HG03139 (cell line): ENCODE measurements around the gene POP5.
"Not testable (repeated sequence)": the region's sequence is repeated elsewhere in the genome, so short reads cannot be mapped to it uniquely, and the experiment has no call there.

Experiments
- ATAC-seq: cut with Tn5 transposase; IDR thresholded peaks from one replicate; pipeline ENCODE4 v1.9.1; 2021; ENCODE audit not compliant: unreplicated experiment

Gene POP5

GRCh38 chr12:120538281-120539156 lies 42.7 kb downstream of the POP5 start:
- no peak for ATAC-seq

GRCh38 chr12:120537856-120538220 lies 43.4 kb downstream of the POP5 start:
- no peak for ATAC-seq

- ATAC-seq, result no peak
Measured at GRCh38 chr12:120536064-120536791, 45.0 kb downstream of the POP5 start.

- peak; percentile 22 for ATAC-seq
Measured at GRCh38 chr12:120534703-120535655, 46.2 kb downstream of the POP5 start.

- peak; percentile 79 for ATAC-seq
Measured at GRCh38 chr12:120534203-120534702, 46.9 kb downstream of the POP5 start, which contains the start of gene RNF10. Gene RNF10, plus strand, starts transcription at chr12:120534356. Its CDS starts 456 bp downstream, at chr12:120534812.

GRCh38 chr12:120532701-120533238 lies 48.4 kb downstream of the POP5 start:
- ATAC-seq, result no peak

- not testable (repeated sequence) for ATAC-seq
Measured at GRCh38 chr12:120530418-120530761, 50.8 kb downstream of the POP5 start.

GRCh38 chr12:120529641-120530417 lies 51.4 kb downstream of the POP5 start:
- no peak for ATAC-seq

- ATAC-seq, result peak; percentile 89
Measured at GRCh38 chr12:120528861-120529525, 52.2 kb downstream of the POP5 start, which contains the start of gene COQ5. Gene COQ5, minus strand, starts transcription at chr12:120529158. Its CDS starts 17 bp downstream, at chr12:120529141.
